Hepatocyte (in vitro differentiated cells): ENCODE results near the gene PAIP2B. TPM values are rescaled to one million over a fixed set of nuclear protein-coding genes. Genes with fewer than 3 reads are reported as not detected.

Source experiments
- DNase-seq: peaks from one replicate; pipeline ENCODE4 v3.0.0-alpha.2; 2016; ENCODE audit warnings: low spot score
- H2AFZ ChIP-seq: fragments of 200-600 bp; sonication (generic); 2 replicates; pipeline ENCODE4 v1.6.0; 2016; ENCODE audit warnings: antibody characterized with exemption, mild to moderate bottlenecking
- H3K27ac ChIP-seq: fragments of 200-600 bp; sonication (generic); 2 replicates; pipeline ENCODE4 v1.5.1; 2016; ENCODE audit warnings: mild to moderate bottlenecking
- H3K27me3 ChIP-seq: fragments of 200-600 bp; sonication (generic); 2 replicates; pipeline ENCODE4 v1.6.1; 2016
- H3K36me3 ChIP-seq: fragments of 200-600 bp; sonication (generic); replicated peaks from 2 replicates; pipeline ENCODE4 v1.5.1; 2016; ENCODE audit warnings: low read depth; ENCODE audit not compliant: insufficient read depth
- H3K4me1 ChIP-seq: fragments of 200-600 bp; sonication (generic); 2 replicates; pipeline ENCODE4 v1.5.1; 2016; ENCODE audit warnings: mild to moderate bottlenecking, moderate library complexity; ENCODE audit not compliant: insufficient read depth
- H3K4me2 ChIP-seq: fragments of 200-600 bp; sonication (generic); 2 replicates; pipeline ENCODE4 v1.6.0; 2016
- H3K4me3 ChIP-seq: fragments of 200-600 bp; sonication (generic); 2 replicates; pipeline ENCODE4 v1.5.1; 2016; ENCODE audit warnings: mild to moderate bottlenecking
- H3K79me2 ChIP-seq: fragments of 200-600 bp; sonication (generic); 2 replicates; pipeline ENCODE4 v1.6.0; 2017; ENCODE audit warnings: mild to moderate bottlenecking
- H3K9me2 ChIP-seq: fragments of 200-600 bp; sonication (generic); replicated peaks from 2 replicates; pipeline ENCODE4 v1.6.0; 2017; ENCODE audit warnings: mild to moderate bottlenecking; ENCODE audit not compliant: insufficient read depth
- H3K9me3 ChIP-seq: fragments of 200-600 bp; sonication (generic); 2 replicates; pipeline ENCODE4 v1.5.1; 2016; ENCODE audit warnings: low read depth, mild to moderate bottlenecking
- H4K20me1 ChIP-seq: fragments of 200-600 bp; sonication (generic); 2 replicates; pipeline ENCODE4 v1.6.0; 2016; ENCODE audit warnings: mild to moderate bottlenecking; ENCODE audit not compliant: insufficient read depth, poor library complexity, severe bottlenecking
- EZH2 ChIP-seq: fragments of 200-600 bp; sonication (generic); IDR thresholded peaks from 2 replicates; pipeline ENCODE4 v1.6.1; 2016; ENCODE audit warnings: antibody characterized with exemption, mild to moderate bottlenecking, borderline replicate concordance
- EZH2phosphoT487 ChIP-seq: fragments of 200-600 bp; sonication (generic); IDR thresholded peaks from one replicate; pipeline ENCODE4 v1.6.1; 2018; ENCODE audit warnings: antibody characterized with exemption, mild to moderate bottlenecking, low read depth, moderate library complexity; ENCODE audit not compliant: unreplicated experiment, severe bottlenecking
- WGBS: methylation state at CpG from one replicate; pipeline ENCODE4 v1.1.6; 2016; ENCODE audit warnings: low lambda C conversion rate; ENCODE audit errors: missing lambda C conversion rate; 5-methylcytosine and 5-hydroxymethylcytosine counted together
- polyA plus RNA-seq: library from polyadenylated mRNA; unstranded; fragments of >200 nt; fragmentation: Nextera tagmentation; extraction: Ambion mirVana; gene quantifications from 2 replicates; pipeline ENCODE4 v1.2.1, GENCODE V29; 2016
- total RNA-seq: library from RNA; depleted of rRNA; stranded (reverse); fragments of >200 nt; gene quantifications from 2 replicates; pipeline ENCODE4 v1.2.3, GENCODE V29; 2014
- TF ChIP-seq, protein P1 (sequence below): fragments of 200-600 bp; sonication (generic); IDR thresholded peaks from 2 replicates; pipeline ENCODE4 v1.5.1; 2016; ENCODE audit warnings: antibody characterized with exemption, mild to moderate bottlenecking; ENCODE audit not compliant: poor library complexity

Gene PAIP2B
- total and polyA plus RNA-seq, 2 experiments from 2014 or later: 2.6 to 4.8 TPM

DNA sequence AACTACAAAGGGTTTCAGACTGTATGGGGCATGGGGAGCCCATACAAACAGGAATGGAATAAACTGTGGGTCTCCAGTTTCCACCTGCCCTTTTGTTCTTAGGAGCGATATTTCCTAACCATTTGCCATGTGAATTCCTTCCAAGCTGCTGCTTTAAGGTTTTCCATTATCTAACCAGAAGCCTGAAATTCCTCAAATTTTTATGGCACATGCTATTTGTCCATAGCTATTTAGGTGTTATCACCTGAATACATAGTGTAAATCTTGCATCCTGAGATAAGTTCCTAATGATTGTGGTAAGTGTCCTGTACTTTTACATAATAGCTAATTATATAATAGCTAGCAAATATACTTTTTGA is 17.4 kb upstream of the PAIP2B start:
- H3K4me1 ChIP-seq: no peaks in the 10 kb centered on the region
- H3K4me3 ChIP-seq: no peak overlapping the region
- no peak overlapping the region for H2AFZ ChIP-seq
- peaks cover 8% of the 10 kb centered on the region for H3K27me3 ChIP-seq
- H3K27ac ChIP-seq: no peak overlapping the region
- no peaks in the 10 kb centered on the region for H3K9me3 ChIP-seq
- H4K20me1 ChIP-seq: no peaks in the 10 kb centered on the region
- no peaks in the 10 kb centered on the region for H3K79me2 ChIP-seq
- H3K36me3 ChIP-seq: no peaks in the 10 kb centered on the region
- 33% methylated on average over 1 of the region's 1 CpG for WGBS
- DNase-seq: no peak
- H3K9me2 ChIP-seq: no peaks in the 10 kb centered on the region
- H3K4me2 ChIP-seq: no peak overlapping the region
- TF ChIP-seq, protein P1, sequence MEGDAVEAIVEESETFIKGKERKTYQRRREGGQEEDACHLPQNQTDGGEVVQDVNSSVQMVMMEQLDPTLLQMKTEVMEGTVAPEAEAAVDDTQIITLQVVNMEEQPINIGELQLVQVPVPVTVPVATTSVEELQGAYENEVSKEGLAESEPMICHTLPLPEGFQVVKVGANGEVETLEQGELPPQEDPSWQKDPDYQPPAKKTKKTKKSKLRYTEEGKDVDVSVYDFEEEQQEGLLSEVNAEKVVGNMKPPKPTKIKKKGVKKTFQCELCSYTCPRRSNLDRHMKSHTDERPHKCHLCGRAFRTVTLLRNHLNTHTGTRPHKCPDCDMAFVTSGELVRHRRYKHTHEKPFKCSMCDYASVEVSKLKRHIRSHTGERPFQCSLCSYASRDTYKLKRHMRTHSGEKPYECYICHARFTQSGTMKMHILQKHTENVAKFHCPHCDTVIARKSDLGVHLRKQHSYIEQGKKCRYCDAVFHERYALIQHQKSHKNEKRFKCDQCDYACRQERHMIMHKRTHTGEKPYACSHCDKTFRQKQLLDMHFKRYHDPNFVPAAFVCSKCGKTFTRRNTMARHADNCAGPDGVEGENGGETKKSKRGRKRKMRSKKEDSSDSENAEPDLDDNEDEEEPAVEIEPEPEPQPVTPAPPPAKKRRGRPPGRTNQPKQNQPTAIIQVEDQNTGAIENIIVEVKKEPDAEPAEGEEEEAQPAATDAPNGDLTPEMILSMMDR: no peak
- TF ChIP-seq EZH2phosphoT487 (no peak), EZH2 (no peak)

GRCh38 chr2:71243634-71244301 is 16.9 kb upstream of the PAIP2B start:
- Histone ChIP-seq H3K4me1 (no peaks in the 10 kb centered on the region), H3K79me2 (no peaks in the 10 kb centered on the region), H3K36me3 (no peaks in the 10 kb centered on the region), H4K20me1 (no peaks in the 10 kb centered on the region), H2AFZ (no peak overlapping the region), H3K27ac (no peak overlapping the region), H3K4me3 (no peak overlapping the region), H3K9me3 (no peaks in the 10 kb centered on the region), H3K9me2 (no peaks in the 10 kb centered on the region), H3K4me2 (no peak overlapping the region), H3K27me3 (peaks cover 11% of the 10 kb centered on the region)
- TF ChIP-seq EZH2phosphoT487: no peak
- TF ChIP-seq, protein P1: no peak
- TF ChIP-seq EZH2: no peak
- 43% methylated on average over 1 of the region's 1 CpG for WGBS
- no peak for DNase-seq

DNA sequence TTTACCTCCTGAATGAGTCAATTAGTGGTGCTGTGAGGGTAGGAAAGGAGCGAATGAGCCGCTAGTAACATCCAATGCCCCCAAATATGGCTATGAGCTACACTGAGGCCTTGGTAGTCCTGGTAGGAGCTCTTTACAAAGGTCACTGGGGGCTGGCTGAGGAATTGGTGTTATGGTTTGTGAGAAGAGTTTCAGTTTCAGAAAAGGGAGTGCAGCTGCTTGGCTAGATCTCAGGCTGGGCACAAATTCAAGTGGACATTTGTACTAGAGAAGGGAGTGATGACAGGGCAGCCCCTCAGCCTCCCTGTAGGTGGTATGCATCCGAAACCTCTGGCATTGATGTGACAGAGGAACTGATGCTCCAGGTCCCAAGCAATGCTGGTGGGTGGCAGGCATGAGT is 13.9 kb upstream of the PAIP2B start:
- no peaks in the 10 kb centered on the region for H4K20me1 ChIP-seq
- no peaks in the 10 kb centered on the region for H3K79me2 ChIP-seq
- no peak overlapping the region for H3K27ac ChIP-seq
- H3K4me3 ChIP-seq: no peak overlapping the region
- no peaks in the 10 kb centered on the region for H3K9me3 ChIP-seq
- H2AFZ ChIP-seq: no peak overlapping the region
- H3K4me2 ChIP-seq: no peak overlapping the region
- peaks cover 14% of the 10 kb centered on the region for H3K27me3 ChIP-seq
- no peaks in the 10 kb centered on the region for H3K36me3 ChIP-seq
- H3K9me2 ChIP-seq: no peaks in the 10 kb centered on the region
- no peak for DNase-seq
- WGBS: 92% methylated on average over 3 of the region's 3 CpGs
- TF ChIP-seq EZH2 (no peak), EZH2phosphoT487 (no peak)
- TF ChIP-seq, protein P1: no peak
- no peaks in the 10 kb centered on the region for H3K4me1 ChIP-seq
